Mesenchymal stem cell (in vitro differentiated cells and primary cell): Measurements from ENCODE around the gene NAA80.
"Not testable (repeated sequence)": the region's sequence is repeated elsewhere in the genome, so short reads cannot be mapped to it uniquely, and the experiment has no call there.

Experiments
- DNase-seq: peaks from one replicate; pipeline ENCODE4 v3.0.0-alpha.2; 2013
- H2AFZ ChIP-seq: one replicate; pipeline ENCODE4 v1.6.1; 2013; ENCODE audit warnings: low read depth, mild to moderate bottlenecking, control low read depth, inconsistent platforms, low read length, moderate library complexity
- H2AK5ac ChIP-seq: 2 replicates; pipeline ENCODE4 v1.6.1; 2013; ENCODE audit warnings: low read length, moderate library complexity, mild to moderate bottlenecking, inconsistent platforms; ENCODE audit not compliant: severe bottlenecking
- H2BK120ac ChIP-seq: one replicate; pipeline ENCODE4 v1.6.1; 2013; ENCODE audit warnings: low read depth, mild to moderate bottlenecking, inconsistent platforms, low read length, moderate library complexity
- H2BK12ac ChIP-seq, 2 experiments: one replicate each; pipeline ENCODE4 v1.6.1; 2013; ENCODE audit warnings: inconsistent platforms in 2 of 2, low read length in 2 of 2, mild to moderate bottlenecking in 2 of 2, moderate library complexity in 2 of 2, control low read depth in 1 of 2
- H2BK15ac ChIP-seq: one replicate; pipeline ENCODE4 v1.6.1; 2013; ENCODE audit warnings: mild to moderate bottlenecking, low read depth, inconsistent platforms; ENCODE audit not compliant: poor library complexity, severe bottlenecking
- H2BK5ac ChIP-seq: 2 replicates; pipeline ENCODE4 v1.6.1; 2013; ENCODE audit warnings: low read depth, mild to moderate bottlenecking, low read length, control low read depth, inconsistent platforms; ENCODE audit not compliant: poor library complexity, severe bottlenecking
- H3K14ac ChIP-seq, 2 experiments: one replicate each; pipeline ENCODE4 v1.6.1; 2013; ENCODE audit warnings: inconsistent platforms in 2 of 2, low read length in 2 of 2, control low read depth in 1 of 2, mild to moderate bottlenecking in 1 of 2, moderate library complexity in 1 of 2
- H3K18ac ChIP-seq, 2 experiments: one replicate each; pipeline ENCODE4 v1.6.1; 2013; ENCODE audit warnings: inconsistent platforms in 2 of 2, low read length in 2 of 2, control low read depth in 1 of 2, low read depth in 1 of 2, mild to moderate bottlenecking in 1 of 2
- H3K23ac ChIP-seq, 2 experiments: one replicate each; pipeline ENCODE4 v1.6.1; 2013; ENCODE audit warnings: inconsistent platforms in 2 of 2, low read length in 2 of 2, mild to moderate bottlenecking in 2 of 2, moderate library complexity in 2 of 2, control low read depth in 1 of 2
- H3K27ac ChIP-seq: 2 replicates; pipeline ENCODE4 v1.5.1; 2013; ENCODE audit warnings: mild to moderate bottlenecking, moderate library complexity, low read length, control low read depth, inconsistent platforms; ENCODE audit not compliant: poor library complexity, severe bottlenecking
- H3K27me3 ChIP-seq, 2 experiments: 2 replicates each; pipeline versions ENCODE4 v1.6.1 to v1.7.0; 2013; ENCODE audit warnings: low read length in 2 of 2, mild to moderate bottlenecking in 2 of 2, moderate library complexity in 2 of 2, control low read depth in 1 of 2, inconsistent platforms in 1 of 2; ENCODE audit not compliant: control insufficient read depth in 1 of 2, insufficient read depth in 1 of 2
- H3K36me3 ChIP-seq, 2 experiments: 2 replicates each; pipeline versions ENCODE4 v1.6.1 to v1.7.0; 2013; ENCODE audit warnings: low read length in 2 of 2, control low read depth in 1 of 2, inconsistent platforms in 1 of 2, low read depth in 1 of 2, mild to moderate bottlenecking in 1 of 2; ENCODE audit not compliant: insufficient read depth in 2 of 2, control insufficient read depth in 1 of 2
- H3K4ac ChIP-seq, 2 experiments: one replicate each; pipeline ENCODE4 v1.6.1; 2013; ENCODE audit warnings: inconsistent platforms in 2 of 2, low read length in 2 of 2, mild to moderate bottlenecking in 2 of 2, moderate library complexity in 2 of 2, control low read depth in 1 of 2, low read depth in 1 of 2
- H3K4me1 ChIP-seq: 2 replicates; pipeline ENCODE4 v1.6.1; 2013; ENCODE audit warnings: low read depth, low read length, control low read depth; ENCODE audit not compliant: control insufficient read depth, insufficient read depth
- H3K4me2 ChIP-seq: 2 replicates; pipeline ENCODE4 v1.6.1; 2013; ENCODE audit warnings: low read length, mild to moderate bottlenecking, inconsistent platforms; ENCODE audit not compliant: poor library complexity, severe bottlenecking
- H3K4me3 ChIP-seq, 2 experiments: 2 replicates each; pipeline versions ENCODE4 v1.5.1 to v1.7.0; 2013; ENCODE audit warnings: low read length in 2 of 2, mild to moderate bottlenecking in 2 of 2, control low read depth in 1 of 2, low read depth in 1 of 2; ENCODE audit not compliant: insufficient read depth in 1 of 2
- H3K79me1 ChIP-seq: replicated peaks from 2 replicates; pipeline ENCODE4 v1.6.1; 2013; ENCODE audit warnings: mild to moderate bottlenecking, control low read depth, low read length, inconsistent platforms; ENCODE audit not compliant: poor library complexity, severe bottlenecking
- H3K9ac ChIP-seq: 2 replicates; pipeline ENCODE4 v1.7.0; 2013; ENCODE audit warnings: mild to moderate bottlenecking, low read length, moderate library complexity
- H3K9me3 ChIP-seq: 2 replicates; pipeline ENCODE4 v1.7.0; 2013; ENCODE audit warnings: mild to moderate bottlenecking, low read length; ENCODE audit not compliant: control insufficient read depth
- H4K8ac ChIP-seq: one replicate; pipeline ENCODE4 v1.6.1; 2013; ENCODE audit warnings: inconsistent platforms, mild to moderate bottlenecking, low read length, moderate library complexity
- H4K91ac ChIP-seq: one replicate; pipeline ENCODE4 v1.6.1; 2013; ENCODE audit warnings: mild to moderate bottlenecking, low read length, inconsistent platforms
- WGBS: methylation state at CpG from one replicate; pipeline ENCODE4 v1.1.7; 2013; ENCODE audit warnings: mixed read lengths; 5-methylcytosine and 5-hydroxymethylcytosine counted together

NAA80 gene

GRCh38 chr3:50273689-50274065 lies 25.5 kb downstream of the NAA80 start:
- Histone ChIP-seq H3K9ac (no peak overlapping the region), H3K18ac (no peak overlapping the region), H2AK5ac (no peak overlapping the region), H3K23ac (no peak overlapping the region), H3K36me3 (peaks cover 0 to 5% of the 10 kb centered on the region in 2 experiments), H3K27me3 (peaks cover 21 to 31% of the 10 kb centered on the region in 2 experiments), H3K79me1 (no peaks in the 10 kb centered on the region), H2BK5ac (no peak overlapping the region), H2BK15ac (no peak overlapping the region), H3K4me1 (peaks cover 44% of the 10 kb centered on the region), H4K91ac (no peak overlapping the region), H3K14ac (no peak overlapping the region), H2BK120ac (no peak overlapping the region), H4K8ac (no peak overlapping the region), H2BK12ac (no peak overlapping the region), H3K27ac (no peak overlapping the region), H3K9me3 (no peaks in the 10 kb centered on the region), H2AFZ (no peak overlapping the region), H3K4me2 (no peak overlapping the region), H3K4me3 (no peak overlapping the region), H3K4ac (no peak overlapping the region)
- 83% methylated on average over 26 of the region's 31 CpGs for WGBS
- no peak for DNase-seq

GRCh38 chr3:50272911-50273688 lies 26.1 kb downstream of the NAA80 start:
- peak overlapping the region; percentile 33 for H2AFZ ChIP-seq
- H3K4me3 ChIP-seq, result peak overlapping the region; percentile 34 to 72
- H3K27me3 ChIP-seq, result peaks cover 21 to 31% of the 10 kb centered on the region in 2 experiments
- H3K4me1 ChIP-seq, result peaks cover 50% of the 10 kb centered on the region
- DNase-seq, result peak; percentile 73
- peak overlapping the region; percentile 27 for H4K8ac ChIP-seq
- WGBS, result 26% methylated on average over 57 of the region's 61 CpGs
- H2BK12ac ChIP-seq, result peak overlapping the region in 1 of 2 experiments; percentile 95
- peak overlapping the region in 1 of 2 experiments; percentile 66 for H3K23ac ChIP-seq
- peak overlapping the region; percentile 58 for H3K4me2 ChIP-seq
- no peak overlapping the region for H2AK5ac ChIP-seq
- no peaks in the 10 kb centered on the region for H3K9me3 ChIP-seq
- no peaks in the 10 kb centered on the region for H3K79me1 ChIP-seq
- H3K18ac ChIP-seq, result peak overlapping the region; percentile 58 to 70
- no peak overlapping the region for H3K27ac ChIP-seq
- H3K14ac ChIP-seq, result no peak overlapping the region
- peak overlapping the region; percentile 52 for H4K91ac ChIP-seq
- H3K4ac ChIP-seq, result peak overlapping the region in 1 of 2 experiments; percentile 50
- H2BK120ac ChIP-seq, result no peak overlapping the region
- H3K9ac ChIP-seq, result peak overlapping the region; percentile 57
- peaks cover 0 to 5% of the 10 kb centered on the region in 2 experiments for H3K36me3 ChIP-seq
- no peak overlapping the region for H2BK15ac ChIP-seq
- no peak overlapping the region for H2BK5ac ChIP-seq

- H2BK120ac ChIP-seq, H3K14ac ChIP-seq, H3K4me3 ChIP-seq, H4K91ac ChIP-seq, H3K36me3 ChIP-seq, H4K8ac ChIP-seq, H2AK5ac ChIP-seq, H3K4ac ChIP-seq, H3K18ac ChIP-seq, H3K4me2 ChIP-seq, H2BK5ac ChIP-seq, H3K9me3 ChIP-seq, H3K9ac ChIP-seq, H2AFZ ChIP-seq, H3K23ac ChIP-seq, H2BK15ac ChIP-seq, H3K27ac ChIP-seq, DNase-seq, H2BK12ac ChIP-seq, H3K79me1 ChIP-seq: not testable (repeated sequence)
- peaks cover 56% of the 10 kb centered on the region for H3K4me1 ChIP-seq
- H3K27me3 ChIP-seq, result peaks cover 21 to 31% of the 10 kb centered on the region in 2 experiments
- 72% methylated on average over 6 of the region's 10 CpGs for WGBS
Observed at GRCh38 chr3:50272538-50272910, 26.7 kb downstream of the NAA80 start.

- WGBS, result 93% methylated on average over 8 of the region's 10 CpGs
- no peak overlapping the region for H2BK5ac ChIP-seq
- H3K14ac ChIP-seq, result no peak overlapping the region
- H4K91ac ChIP-seq, result peak overlapping the region; percentile 9
- DNase-seq, result no peak
- H3K36me3 ChIP-seq, result peaks cover 0 to 4% of the 10 kb centered on the region in 2 experiments
- H2BK15ac ChIP-seq, result peak overlapping the region; percentile 12
- H3K4me2 ChIP-seq, result no peak overlapping the region
- no peak overlapping the region for H3K4me3 ChIP-seq
- H3K4me1 ChIP-seq, result peaks cover 67% of the 10 kb centered on the region
- no peak overlapping the region for H4K8ac ChIP-seq
- peaks cover 21 to 25% of the 10 kb centered on the region in 2 experiments for H3K27me3 ChIP-seq
- no peak overlapping the region for H3K27ac ChIP-seq
- H3K23ac ChIP-seq, result no peak overlapping the region
- H3K18ac ChIP-seq, result no peak overlapping the region
- H3K79me1 ChIP-seq, result no peaks in the 10 kb centered on the region
- H2BK12ac ChIP-seq, result no peak overlapping the region
- H2BK120ac ChIP-seq, result no peak overlapping the region
- H3K9ac ChIP-seq, result no peak overlapping the region
- H2AK5ac ChIP-seq, result peak overlapping the region; percentile 1
- H2AFZ ChIP-seq, result no peak overlapping the region
- no peak overlapping the region for H3K4ac ChIP-seq
- no peaks in the 10 kb centered on the region for H3K9me3 ChIP-seq
Observed at GRCh38 chr3:50271314-50271936, 27.8 kb downstream of the NAA80 start.
